ENCODE data around the gene PNMA6E. TPM values are rescaled to one million over a fixed set of nuclear protein-coding genes. Genes with fewer than 3 reads are reported as not detected.

The PNMA6E gene
- total RNA-seq, 3 donors from 2014 or later = not detected

- Histone ChIP-seq H3K4me1 (no peaks in the 10 kb centered on the region), H3K4me3 (no peak overlapping the region), H3K27me3 (peaks cover 0 to 90% of the 10 kb centered on the region in 2 donors), H3K27ac (peak overlapping the region in 1 of 2 donors; percentile 6), H3K36me3 (no peaks in the 10 kb centered on the region), H3K9me3 (no peaks in the 10 kb centered on the region)
- intact Hi-C loops (cut with DNase I; ENCODE audit: low total_unique reads) = no loop called here
- DNase-seq (ENCODE audit: low spot score in 2 of 2) = no peak
- TF ChIP-seq POLR2AphosphoS5 (IDR thresholded peaks at IDR 0.05) (peak in 1 of 3 donors; percentile 21), POLR2A (IDR thresholded peaks at IDR 0.05) (no peak), CTCF (IDR thresholded peaks at IDR 0.05) (no peak)
Observed at GRCh38 chrX:153414856-153415510, 13.8 kb upstream of the PNMA6E start.

DNA sequence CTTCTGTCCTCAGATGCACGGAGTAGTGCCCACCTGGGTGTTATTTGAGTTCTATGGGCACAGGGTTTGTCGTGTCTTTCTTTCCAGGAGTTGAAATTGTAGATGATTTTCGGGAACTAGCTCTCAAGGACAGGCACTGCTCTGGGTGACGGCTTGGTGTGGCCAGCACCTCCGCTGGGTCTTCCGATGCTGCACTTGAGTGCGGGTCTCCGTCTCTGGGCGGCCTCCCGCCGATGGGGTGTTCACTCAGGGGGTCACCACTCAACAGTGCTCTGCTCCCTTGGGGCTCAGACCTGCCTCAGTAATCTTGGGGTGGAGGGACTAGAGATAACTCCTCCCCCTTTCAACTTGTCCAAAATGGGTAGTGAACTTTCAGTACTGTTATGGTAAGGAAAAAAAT lies 12.6 kb upstream of the PNMA6E start:
- TF ChIP-seq POLR2A (IDR thresholded peaks at IDR 0.05) = no peak
- TF ChIP-seq POLR2AphosphoS5 (IDR thresholded peaks at IDR 0.05) = no peak
- TF ChIP-seq CTCF (IDR thresholded peaks at IDR 0.05) = no peak
- intact Hi-C loops (cut with DNase I; ENCODE audit: low total_unique reads) = no loop called here
- Histone ChIP-seq H3K27ac (no peak overlapping the region), H3K4me3 (no peak overlapping the region), H3K27me3 (peaks cover 0 to 77% of the 10 kb centered on the region in 2 donors), H3K4me1 (no peaks in the 10 kb centered on the region), H3K36me3 (no peaks in the 10 kb centered on the region), H3K9me3 (no peaks in the 10 kb centered on the region)
- DNase-seq (ENCODE audit: low spot score in 2 of 2) = no peak

GRCh38 chrX:153412746-153413720 lies 11.9 kb upstream of the PNMA6E start:
- intact Hi-C loops (cut with DNase I; ENCODE audit: low total_unique reads) = no loop called here
- Histone ChIP-seq H3K27me3 (peaks cover 0 to 73% of the 10 kb centered on the region in 2 donors), H3K9me3 (no peaks in the 10 kb centered on the region), H3K27ac (no peak overlapping the region), H3K4me3 (peak overlapping the region in 1 of 3 donors; percentile 69), H3K36me3 (no peaks in the 10 kb centered on the region), H3K4me1 (no peaks in the 10 kb centered on the region)
- no peak for DNase-seq (ENCODE audit: low spot score in 2 of 2)
- TF ChIP-seq CTCF (IDR thresholded peaks at IDR 0.05) (no peak), POLR2AphosphoS5 (IDR thresholded peaks at IDR 0.05) (no peak), POLR2A (IDR thresholded peaks at IDR 0.05) (no peak)

DNA sequence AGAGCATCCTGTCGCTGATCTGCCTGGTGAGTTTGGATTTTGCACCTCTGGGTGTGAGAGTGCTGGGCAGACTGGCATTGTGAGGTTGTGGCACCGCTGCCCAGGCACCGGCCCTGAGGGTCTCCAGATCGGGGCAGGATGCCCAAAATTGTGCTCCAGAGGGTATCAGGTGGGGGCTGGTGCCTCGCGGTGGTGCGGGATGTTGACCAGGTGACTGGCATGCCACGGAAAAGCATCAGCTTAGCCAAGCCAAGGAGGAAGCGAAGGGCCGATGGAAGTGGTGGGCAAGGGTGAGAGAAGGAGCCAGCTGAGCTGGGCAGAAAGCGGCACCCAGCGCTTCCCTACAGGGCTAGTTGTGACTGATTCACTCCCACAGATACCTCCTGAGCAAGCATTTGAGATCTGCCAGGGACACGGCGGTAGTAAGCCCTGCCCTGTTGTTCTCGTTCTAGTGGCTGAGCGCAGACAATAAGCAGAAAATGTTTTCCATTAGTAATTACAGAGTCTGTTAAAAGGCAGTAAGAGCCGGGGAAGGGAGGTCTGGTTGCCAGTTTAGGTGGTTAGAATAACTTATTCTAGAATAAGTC lies 10.9 kb upstream of the PNMA6E start:
- Histone ChIP-seq H3K27ac (no peak overlapping the region), H3K4me1 (no peaks in the 10 kb centered on the region), H3K9me3 (no peaks in the 10 kb centered on the region), H3K27me3 (peaks cover 0 to 66% of the 10 kb centered on the region in 2 donors), H3K4me3 (peak overlapping the region; percentile 49 to 69 (median 50)), H3K36me3 (no peaks in the 10 kb centered on the region)
- intact Hi-C loops (cut with DNase I; ENCODE audit: low total_unique reads) = no loop called here
- no peak for DNase-seq (ENCODE audit: low spot score in 2 of 2)
- TF ChIP-seq CTCF (IDR thresholded peaks at IDR 0.05) (no peak), POLR2A (IDR thresholded peaks at IDR 0.05) (no peak), POLR2AphosphoS5 (IDR thresholded peaks at IDR 0.05) (no peak)
